WTC11 (cell line): ENCODE data around the gene MX2. TPM values are rescaled to one million over a fixed set of nuclear protein-coding genes. Genes with fewer than 3 reads are reported as not detected.

ENCODE experiments used
- ATAC-seq: fragments of 200-7000 bp; cut with Tn5 transposase; 2 replicates; pipeline ENCODE4 v1.10.0; 2021; ENCODE audit warnings: mild to moderate bottlenecking, moderate library complexity
- CTCF ChIA-PET: fragments of 300-600 bp; sonication (Branson Sonifier 250); formaldehyde crosslinking; loops from one replicate; lab custom pipeline; 2021; ENCODE audit warnings: antibody characterized with exemption; lab: Charles Lee
- POLR2A ChIA-PET: fragments of 350-600 bp; sonication (Branson Sonifier 250); formaldehyde crosslinking; loops from one replicate; lab custom pipeline; 2021; ENCODE audit warnings: antibody characterized with exemption; lab: Charles Lee
- DNase-seq: peaks from one replicate; pipeline ENCODE4 v3.0.0; 2021; ENCODE audit warnings: low spot score
- H3K27ac Mint-ChIP-seq: 2 replicates; pipeline ENCODE4 v1.8.0; 2021; ENCODE audit warnings: mixed read lengths
- H3K27me3 Mint-ChIP-seq: 2 replicates; pipeline ENCODE4 v1.8.0; 2021; ENCODE audit warnings: low read depth, mild to moderate bottlenecking, moderate library complexity, mixed read lengths
- H3K36me3 Mint-ChIP-seq: 2 replicates; pipeline ENCODE4 v1.8.0; 2021; ENCODE audit warnings: mixed read lengths
- H3K4me1 Mint-ChIP-seq: 2 replicates; pipeline ENCODE4 v1.8.0; 2022; ENCODE audit warnings: mixed read lengths
- H3K4me3 Mint-ChIP-seq: 2 replicates; pipeline ENCODE4 v1.8.0; 2021; ENCODE audit warnings: mild to moderate bottlenecking, moderate library complexity, mixed read lengths
- H3K9me3 Mint-ChIP-seq: 2 replicates; pipeline ENCODE4 v1.8.0; 2021; ENCODE audit warnings: mixed read lengths
- ATF1 ChIP-seq: sonication (generic); formaldehyde crosslinking; IDR thresholded peaks from 2 replicates; pipeline ENCODE4 v1.8.1; 2023; ENCODE audit warnings: mild to moderate bottlenecking, moderate library complexity, missing genetic modification reagents
- ELF4 ChIP-seq: sonication (generic); formaldehyde crosslinking; IDR thresholded peaks from 2 replicates; pipeline ENCODE4 v1.8.1; 2022; ENCODE audit warnings: low read depth, mild to moderate bottlenecking, moderate library complexity, missing genetic modification reagents
- ETV6 ChIP-seq: sonication (generic); formaldehyde crosslinking; IDR thresholded peaks from 2 replicates; pipeline ENCODE4 v1.8.1; 2022; ENCODE audit warnings: mild to moderate bottlenecking, missing genetic modification reagents
- FOXJ3 ChIP-seq: sonication (generic); formaldehyde crosslinking; IDR thresholded peaks from 2 replicates; pipeline ENCODE4 v1.9.0; 2021; ENCODE audit warnings: missing genetic modification reagents, mild to moderate bottlenecking, borderline replicate concordance
- FOXK1 ChIP-seq: sonication (generic); formaldehyde crosslinking; IDR thresholded peaks from 2 replicates; pipeline ENCODE4 v1.8.0; 2022; ENCODE audit warnings: mild to moderate bottlenecking, moderate library complexity, missing genetic modification reagents
- FOXP1 ChIP-seq: sonication (generic); formaldehyde crosslinking; IDR thresholded peaks from 2 replicates; pipeline ENCODE4 v1.8.0; 2022; ENCODE audit warnings: missing genetic modification reagents, mild to moderate bottlenecking, moderate library complexity, borderline replicate concordance
- GTF2I ChIP-seq: fragments of 250-450 bp; sonication (Bioruptor Pico); conservative IDR thresholded peaks from 2 replicates; pipeline ENCODE4 v1.4.0; 2021; ENCODE audit warnings: mild to moderate bottlenecking
- IRF2 ChIP-seq: sonication (generic); formaldehyde crosslinking; IDR thresholded peaks from 2 replicates; pipeline ENCODE4 v1.8.0; 2022; ENCODE audit warnings: low read depth, missing genetic modification reagents, borderline replicate concordance
- NFATC4 ChIP-seq: fragments of 250-450 bp; sonication (Bioruptor Pico); IDR thresholded peaks from 2 replicates; pipeline ENCODE4 v1.9.0; 2021; ENCODE audit warnings: mild to moderate bottlenecking
- NFE2L1 ChIP-seq: sonication (generic); formaldehyde crosslinking; IDR thresholded peaks from 2 replicates; pipeline ENCODE4 v1.8.1; 2023; ENCODE audit warnings: missing genetic modification reagents
- NR3C1 ChIP-seq: sonication (generic); formaldehyde crosslinking; conservative IDR thresholded peaks from 2 replicates; pipeline ENCODE4 v1.8.1; 2023; ENCODE audit warnings: low read depth, mild to moderate bottlenecking, missing genetic modification reagents
- SMAD4 ChIP-seq: sonication (generic); formaldehyde crosslinking; IDR thresholded peaks from 2 replicates; pipeline ENCODE4 v1.8.0; 2022; ENCODE audit warnings: mild to moderate bottlenecking, missing genetic modification reagents
- SOX15 ChIP-seq: fragments of 250-450 bp; sonication (Bioruptor Pico); IDR thresholded peaks from 2 replicates; pipeline ENCODE4 v1.9.0; 2021; ENCODE audit warnings: mild to moderate bottlenecking
- TEAD4 ChIP-seq: sonication (generic); formaldehyde crosslinking; IDR thresholded peaks from 2 replicates; pipeline ENCODE4 v1.8.0; 2022; ENCODE audit warnings: mild to moderate bottlenecking, missing genetic modification reagents
- TP53 ChIP-seq: sonication (generic); formaldehyde crosslinking; IDR thresholded peaks from 2 replicates; pipeline ENCODE4 v1.8.1; 2023; ENCODE audit warnings: mild to moderate bottlenecking, missing genetic modification reagents
- ZNF121 ChIP-seq: sonication (generic); formaldehyde crosslinking; IDR thresholded peaks from 2 replicates; pipeline ENCODE4 v1.8.0; 2023; ENCODE audit warnings: missing genetic modification reagents
- ZNF138 ChIP-seq: sonication (generic); formaldehyde crosslinking; conservative IDR thresholded peaks from 2 replicates; pipeline ENCODE4 v1.8.1; 2022; ENCODE audit warnings: mild to moderate bottlenecking, moderate library complexity, missing genetic modification reagents
- ZNF219 ChIP-seq: sonication (generic); formaldehyde crosslinking; IDR thresholded peaks from 2 replicates; pipeline ENCODE4 v1.8.0; 2023; ENCODE audit warnings: missing genetic modification reagents, mild to moderate bottlenecking, borderline replicate concordance
- ZNF232 ChIP-seq: sonication (generic); formaldehyde crosslinking; IDR thresholded peaks from 2 replicates; pipeline ENCODE4 v1.8.0; 2022; ENCODE audit warnings: mild to moderate bottlenecking, missing genetic modification reagents
- ZNF396 ChIP-seq: fragments of 250-450 bp; sonication (Bioruptor Pico); IDR thresholded peaks from 2 replicates; pipeline ENCODE4 v1.8.0; 2021; ENCODE audit warnings: mild to moderate bottlenecking, moderate library complexity, borderline replicate concordance
- total RNA-seq: library from RNA; stranded (reverse); gene quantifications from 3 replicates; pipeline ENCODE4 v1.2.3, GENCODE V29; 2021
- TF ChIP-seq, protein P1 (sequence below): fragments of 250-450 bp; sonication (Bioruptor Pico); IDR thresholded peaks from 2 replicates; pipeline ENCODE4 v1.9.0; 2021; ENCODE audit warnings: mild to moderate bottlenecking, borderline replicate concordance
- TF ChIP-seq, protein P2 (sequence below): sonication (generic); formaldehyde crosslinking; IDR thresholded peaks from 2 replicates; pipeline ENCODE4 v1.8.0; 2022; ENCODE audit warnings: mild to moderate bottlenecking, missing genetic modification reagents
- TF ChIP-seq, protein P3 (sequence below): fragments of 250-450 bp; sonication (Bioruptor Pico); IDR thresholded peaks from 2 replicates; pipeline ENCODE4 v2.1.2; 2022; ENCODE audit warnings: mild to moderate bottlenecking, moderate library complexity
- TF ChIP-seq, protein P4 (sequence below): sonication (generic); formaldehyde crosslinking; IDR thresholded peaks from 2 replicates; pipeline ENCODE4 v1.8.1; 2022; ENCODE audit warnings: mild to moderate bottlenecking, missing genetic modification reagents, moderate library complexity, borderline replicate concordance
- TF ChIP-seq, protein P5 (sequence below): fragments of 200-600 bp; IDR thresholded peaks from 2 replicates; pipeline ENCODE4 v1.8.0; 2022; ENCODE audit warnings: antibody characterized with exemption

Gene MX2
- total RNA-seq, 1 experiment from 2014 or later, result 2.6 TPM

DNA sequence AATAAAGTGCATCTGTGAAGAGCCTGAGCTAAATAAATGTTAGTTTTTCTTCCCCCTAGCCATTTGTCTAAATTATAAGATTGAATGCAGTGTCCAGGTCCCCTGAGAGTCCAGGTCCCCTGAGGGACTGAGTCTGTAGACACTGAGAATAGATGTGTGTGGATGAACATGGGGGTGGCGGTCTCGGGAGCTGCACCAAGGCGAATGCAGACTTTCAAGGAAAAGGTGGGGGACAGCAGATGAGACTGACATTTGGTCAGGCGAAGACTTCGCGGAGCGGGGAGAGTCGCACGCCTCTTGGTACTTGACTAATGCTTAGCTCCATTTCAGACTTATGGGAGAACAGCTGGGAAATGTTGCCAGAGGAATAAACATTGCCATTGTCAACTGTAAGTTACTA lies 17.7 kb upstream of the MX2 start (continued):
- TF ChIP-seq, protein P1, sequence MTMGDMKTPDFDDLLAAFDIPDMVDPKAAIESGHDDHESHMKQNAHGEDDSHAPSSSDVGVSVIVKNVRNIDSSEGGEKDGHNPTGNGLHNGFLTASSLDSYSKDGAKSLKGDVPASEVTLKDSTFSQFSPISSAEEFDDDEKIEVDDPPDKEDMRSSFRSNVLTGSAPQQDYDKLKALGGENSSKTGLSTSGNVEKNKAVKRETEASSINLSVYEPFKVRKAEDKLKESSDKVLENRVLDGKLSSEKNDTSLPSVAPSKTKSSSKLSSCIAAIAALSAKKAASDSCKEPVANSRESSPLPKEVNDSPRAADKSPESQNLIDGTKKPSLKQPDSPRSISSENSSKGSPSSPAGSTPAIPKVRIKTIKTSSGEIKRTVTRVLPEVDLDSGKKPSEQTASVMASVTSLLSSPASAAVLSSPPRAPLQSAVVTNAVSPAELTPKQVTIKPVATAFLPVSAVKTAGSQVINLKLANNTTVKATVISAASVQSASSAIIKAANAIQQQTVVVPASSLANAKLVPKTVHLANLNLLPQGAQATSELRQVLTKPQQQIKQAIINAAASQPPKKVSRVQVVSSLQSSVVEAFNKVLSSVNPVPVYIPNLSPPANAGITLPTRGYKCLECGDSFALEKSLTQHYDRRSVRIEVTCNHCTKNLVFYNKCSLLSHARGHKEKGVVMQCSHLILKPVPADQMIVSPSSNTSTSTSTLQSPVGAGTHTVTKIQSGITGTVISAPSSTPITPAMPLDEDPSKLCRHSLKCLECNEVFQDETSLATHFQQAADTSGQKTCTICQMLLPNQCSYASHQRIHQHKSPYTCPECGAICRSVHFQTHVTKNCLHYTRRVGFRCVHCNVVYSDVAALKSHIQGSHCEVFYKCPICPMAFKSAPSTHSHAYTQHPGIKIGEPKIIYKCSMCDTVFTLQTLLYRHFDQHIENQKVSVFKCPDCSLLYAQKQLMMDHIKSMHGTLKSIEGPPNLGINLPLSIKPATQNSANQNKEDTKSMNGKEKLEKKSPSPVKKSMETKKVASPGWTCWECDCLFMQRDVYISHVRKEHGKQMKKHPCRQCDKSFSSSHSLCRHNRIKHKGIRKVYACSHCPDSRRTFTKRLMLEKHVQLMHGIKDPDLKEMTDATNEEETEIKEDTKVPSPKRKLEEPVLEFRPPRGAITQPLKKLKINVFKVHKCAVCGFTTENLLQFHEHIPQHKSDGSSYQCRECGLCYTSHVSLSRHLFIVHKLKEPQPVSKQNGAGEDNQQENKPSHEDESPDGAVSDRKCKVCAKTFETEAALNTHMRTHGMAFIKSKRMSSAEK, result no peak
- TF ChIP-seq TP53 (CRISPR knock-in tag) (no peak), NFE2L1 (CRISPR knock-in tag) (no peak), FOXK1 (CRISPR knock-in tag) (no peak), NFATC4 (CRISPR knock-in tag) (no peak), ZNF138 (CRISPR knock-in tag) (no peak), ZNF219 (CRISPR knock-in tag) (no peak), ZNF232 (no peak), ZNF396 (no peak), TEAD4 (CRISPR knock-in tag) (no peak), NR3C1 (CRISPR knock-in tag) (no peak)
- TF ChIP-seq, protein P2, sequence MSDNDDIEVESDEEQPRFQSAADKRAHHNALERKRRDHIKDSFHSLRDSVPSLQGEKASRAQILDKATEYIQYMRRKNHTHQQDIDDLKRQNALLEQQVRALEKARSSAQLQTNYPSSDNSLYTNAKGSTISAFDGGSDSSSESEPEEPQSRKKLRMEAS (CRISPR knock-in tag), result no peak

DNA sequence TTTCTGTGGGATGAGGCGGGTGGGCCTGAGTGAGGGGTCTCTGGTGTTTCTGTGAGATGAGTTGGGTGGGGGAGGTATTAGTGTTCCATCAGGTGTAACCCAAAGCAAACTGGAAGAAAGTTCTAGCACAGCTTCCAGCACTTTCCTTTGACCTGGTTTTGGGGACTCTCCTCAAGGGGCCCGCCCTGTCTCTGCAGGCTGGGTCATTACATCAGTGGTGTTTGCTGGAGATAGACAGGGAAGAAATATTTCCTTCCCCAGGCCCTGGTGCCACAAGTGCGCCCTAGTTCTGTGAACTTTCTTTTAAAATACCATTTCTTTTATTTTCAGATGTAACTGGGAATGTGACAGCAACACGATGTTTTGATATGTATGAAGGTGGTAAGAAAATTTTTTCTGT lies 16.5 kb upstream of the MX2 start:
- ChIA-PET POLR2A (no interaction called here), CTCF (no interaction called here)
- Mint-ChIP-seq H3K9me3 (peaks cover 26% of the 10 kb centered on the region), H3K4me1 (no peaks in the 10 kb centered on the region), H3K27me3 (no peaks in the 10 kb centered on the region), H3K27ac (no peak overlapping the region), H3K4me3 (no peak overlapping the region), H3K36me3 (peaks cover 11% of the 10 kb centered on the region)
- no peak for ATAC-seq
- no peak for DNase-seq
- TF ChIP-seq, protein P3, sequence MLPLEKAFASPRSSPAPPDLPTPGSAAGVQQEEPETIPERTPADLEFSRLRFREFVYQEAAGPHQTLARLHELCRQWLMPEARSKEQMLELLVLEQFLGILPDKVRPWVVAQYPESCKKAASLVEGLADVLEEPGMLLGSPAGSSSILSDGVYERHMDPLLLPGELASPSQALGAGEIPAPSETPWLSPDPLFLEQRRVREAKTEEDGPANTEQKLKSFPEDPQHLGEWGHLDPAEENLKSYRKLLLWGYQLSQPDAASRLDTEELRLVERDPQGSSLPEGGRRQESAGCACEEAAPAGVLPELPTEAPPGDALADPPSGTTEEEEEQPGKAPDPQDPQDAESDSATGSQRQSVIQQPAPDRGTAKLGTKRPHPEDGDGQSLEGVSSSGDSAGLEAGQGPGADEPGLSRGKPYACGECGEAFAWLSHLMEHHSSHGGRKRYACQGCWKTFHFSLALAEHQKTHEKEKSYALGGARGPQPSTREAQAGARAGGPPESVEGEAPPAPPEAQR (CRISPR knock-in tag), result no peak
- TF ChIP-seq GTF2I (CRISPR knock-in tag) (no peak), ZNF121 (CRISPR knock-in tag) (no peak), ZNF396 (no peak), IRF2 (no peak), FOXP1 (CRISPR knock-in tag) (no peak), FOXJ3 (no peak), ELF4 (no peak), ETV6 (CRISPR knock-in tag) (no peak), SMAD4 (CRISPR knock-in tag) (no peak), SOX15 (CRISPR knock-in tag) (no peak), ATF1 (CRISPR knock-in tag) (no peak)
- TF ChIP-seq, protein P4, sequence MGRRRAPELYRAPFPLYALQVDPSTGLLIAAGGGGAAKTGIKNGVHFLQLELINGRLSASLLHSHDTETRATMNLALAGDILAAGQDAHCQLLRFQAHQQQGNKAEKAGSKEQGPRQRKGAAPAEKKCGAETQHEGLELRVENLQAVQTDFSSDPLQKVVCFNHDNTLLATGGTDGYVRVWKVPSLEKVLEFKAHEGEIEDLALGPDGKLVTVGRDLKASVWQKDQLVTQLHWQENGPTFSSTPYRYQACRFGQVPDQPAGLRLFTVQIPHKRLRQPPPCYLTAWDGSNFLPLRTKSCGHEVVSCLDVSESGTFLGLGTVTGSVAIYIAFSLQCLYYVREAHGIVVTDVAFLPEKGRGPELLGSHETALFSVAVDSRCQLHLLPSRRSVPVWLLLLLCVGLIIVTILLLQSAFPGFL, result no peak
- TF ChIP-seq, protein P5, sequence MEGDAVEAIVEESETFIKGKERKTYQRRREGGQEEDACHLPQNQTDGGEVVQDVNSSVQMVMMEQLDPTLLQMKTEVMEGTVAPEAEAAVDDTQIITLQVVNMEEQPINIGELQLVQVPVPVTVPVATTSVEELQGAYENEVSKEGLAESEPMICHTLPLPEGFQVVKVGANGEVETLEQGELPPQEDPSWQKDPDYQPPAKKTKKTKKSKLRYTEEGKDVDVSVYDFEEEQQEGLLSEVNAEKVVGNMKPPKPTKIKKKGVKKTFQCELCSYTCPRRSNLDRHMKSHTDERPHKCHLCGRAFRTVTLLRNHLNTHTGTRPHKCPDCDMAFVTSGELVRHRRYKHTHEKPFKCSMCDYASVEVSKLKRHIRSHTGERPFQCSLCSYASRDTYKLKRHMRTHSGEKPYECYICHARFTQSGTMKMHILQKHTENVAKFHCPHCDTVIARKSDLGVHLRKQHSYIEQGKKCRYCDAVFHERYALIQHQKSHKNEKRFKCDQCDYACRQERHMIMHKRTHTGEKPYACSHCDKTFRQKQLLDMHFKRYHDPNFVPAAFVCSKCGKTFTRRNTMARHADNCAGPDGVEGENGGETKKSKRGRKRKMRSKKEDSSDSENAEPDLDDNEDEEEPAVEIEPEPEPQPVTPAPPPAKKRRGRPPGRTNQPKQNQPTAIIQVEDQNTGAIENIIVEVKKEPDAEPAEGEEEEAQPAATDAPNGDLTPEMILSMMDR, result no peak
- TF ChIP-seq, protein P1, result no peak
